HepG2 (cell line): ENCODE data around the gene KCNK18. TPM values are rescaled to one million over a fixed set of nuclear protein-coding genes. Genes with fewer than 3 reads are reported as not detected.

Source experiments
- ATAC-seq: fragments of 200-7000 bp; cut with Tn5 transposase; 3 replicates; pipeline ENCODE4 v1.9.1; 2020; ENCODE audit warnings: mild to moderate bottlenecking, moderate library complexity
- BruUV-seq: library from RNA; stranded (reverse); fragments of 400-500 nt; replicated peaks from 2 replicates; lab custom pipeline; 2021; lab: Mats Ljungman, UMichigan
- CTCF ChIA-PET: fragments of 300-600 bp; formaldehyde crosslinking; extraction: SDS; loops from one replicate; lab custom pipeline; 2021; ENCODE audit warnings: low total read pairs, inconsistent platforms, low intra/inter-chr PET ratio; lab: Yijun Ruan, JAX
- POLR2A ChIA-PET: fragments of 350-600 bp; sonication (Branson Sonifier 250); formaldehyde crosslinking; loops from one replicate; lab custom pipeline; 2020; ENCODE audit warnings: antibody characterized with exemption, inconsistent platforms; lab: Yijun Ruan, JAX
- DNase-seq: peaks from one replicate; pipeline ENCODE4 v3.0.0-alpha.2; 2015; ENCODE audit warnings: low spot score
- FAIRE-seq: peaks from 3 replicates; lab custom pipeline; 2011; peaks lifted over from hg19 to GRCh38; lab: Jason Lieb, UNC
- H2AFZ ChIP-seq: one replicate; pipeline ENCODE4 v1.6.1; 2011; ENCODE audit warnings: low read length, inconsistent platforms
- H3K27ac ChIP-seq: fragments of 300-600 bp; 3 replicates; pipeline ENCODE4 v1.8.0; 2011; ENCODE audit warnings: mixed run types, mild to moderate bottlenecking, mixed read lengths, low read length, inconsistent platforms; ENCODE audit not compliant: insufficient read depth; ENCODE audit errors: extremely low read length
- H3K27me3 ChIP-seq, 2 experiments: fragments of 200-600 bp in 1 of 2; 2 replicates in 1 of 2; 3 replicates in 1 of 2; pipeline versions ENCODE4 v1.6.0 to v1.8.0; 2011; ENCODE audit warnings: low read length in 2 of 2, mild to moderate bottlenecking in 2 of 2, moderate library complexity in 2 of 2, inconsistent platforms in 1 of 2; ENCODE audit not compliant: insufficient read depth in 2 of 2, control insufficient read depth in 1 of 2
- H3K36me3 ChIP-seq, 2 experiments: fragments of 200-600 bp in 1 of 2; replicated peaks in 1 of 2; 2 replicates in 1 of 2; 3 replicates in 1 of 2; pipeline versions ENCODE4 v1.5.1 to v1.8.0; 2011; ENCODE audit warnings: low read length in 2 of 2, inconsistent platforms in 1 of 2; ENCODE audit not compliant: insufficient read depth in 2 of 2, control insufficient read depth in 1 of 2
- H3K4me1 ChIP-seq: 2 replicates; pipeline ENCODE4 v1.5.1; 2012; ENCODE audit warnings: low read length, inconsistent platforms; ENCODE audit not compliant: insufficient read depth
- H3K4me2 ChIP-seq: 2 replicates; pipeline ENCODE4 v1.6.0; 2011; ENCODE audit warnings: low read depth, low read length, inconsistent platforms
- H3K4me3 ChIP-seq, 3 experiments: fragments of 200-600 bp in 1 of 3; sonication (generic), shearing (Covaris generic) in 1 of 3; replicated peaks in 1 of 3; 2 replicates each; pipeline ENCODE4 v1.5.1; 2011 to 2016; ENCODE audit warnings: low read length in 3 of 3, inconsistent platforms in 2 of 3, low read depth in 2 of 3, mild to moderate bottlenecking in 2 of 3, control low read depth in 1 of 3, mixed read lengths in 1 of 3; ENCODE audit not compliant: insufficient read depth in 1 of 3
- H3K79me2 ChIP-seq: one replicate; pipeline ENCODE4 v1.6.1; 2011; ENCODE audit warnings: low read length, inconsistent platforms; ENCODE audit not compliant: insufficient read depth
- H3K9ac ChIP-seq: 2 replicates; pipeline ENCODE4 v1.6.0; 2011; ENCODE audit warnings: mild to moderate bottlenecking, low read depth, low read length, inconsistent platforms; ENCODE audit not compliant: insufficient read depth
- H3K9me3 ChIP-seq: 2 replicates; pipeline ENCODE4 v1.5.1; 2012; ENCODE audit warnings: mild to moderate bottlenecking, low read length
- H4K20me1 ChIP-seq: 2 replicates; pipeline ENCODE4 v1.6.0; 2011; ENCODE audit warnings: inconsistent platforms, mild to moderate bottlenecking, low read length, moderate library complexity; ENCODE audit not compliant: insufficient read depth
- CBFB ChIP-seq: sonication (generic); formaldehyde crosslinking; IDR thresholded peaks from 2 replicates; pipeline ENCODE4 v1.4.0; 2020; ENCODE audit warnings: missing genetic modification reagents
- GZF1 ChIP-seq: sonication (generic); formaldehyde crosslinking; IDR thresholded peaks from 2 replicates; pipeline ENCODE4 v1.5.1; 2020; ENCODE audit warnings: mild to moderate bottlenecking, missing genetic modification reagents
- KAT2B ChIP-seq: fragments of 150-350 bp; IDR thresholded peaks from 2 replicates; pipeline ENCODE4 v1.6.1; 2014; ENCODE audit warnings: low read depth, low read length, borderline replicate concordance
- MAFG ChIP-seq: sonication (generic); formaldehyde crosslinking; IDR thresholded peaks from 2 replicates; pipeline ENCODE4 v1.5.1; 2020; ENCODE audit warnings: mild to moderate bottlenecking, missing genetic modification reagents
- MIER2 ChIP-seq: IDR thresholded peaks from 2 replicates; pipeline ENCODE4 v1.6.1; 2016; ENCODE audit warnings: missing biosample characterization, missing genetic modification reagents
- POLR2AphosphoS2 ChIP-seq: IDR thresholded peaks from 2 replicates; pipeline ENCODE4 v1.6.1; 2011; ENCODE audit warnings: low read depth, low read length, improper control_type of control experiment
- PTBP1 ChIP-seq: fragments of 200-400 bp; formaldehyde crosslinking; IDR thresholded peaks from 2 replicates; pipeline ENCODE4 v1.6.1; 2018; ENCODE audit warnings: low read length, low read depth; ENCODE audit not compliant: poor library complexity, severe bottlenecking
- SMC3 ChIP-seq: IDR thresholded peaks from 2 replicates; pipeline ENCODE4 v1.6.1; 2011; ENCODE audit warnings: low read length, improper control_type of control experiment
- ZNF362 ChIP-seq: sonication (generic); formaldehyde crosslinking; IDR thresholded peaks from 2 replicates; pipeline ENCODE4 v1.4.0; 2020; ENCODE audit warnings: missing genetic modification reagents, mild to moderate bottlenecking, borderline replicate concordance
- ZNF883 ChIP-seq: sonication (generic); formaldehyde crosslinking; IDR thresholded peaks from 2 replicates; pipeline ENCODE4 v1.5.1; 2020; ENCODE audit warnings: mild to moderate bottlenecking, missing genetic modification reagents; ENCODE audit errors: not compliant biosample characterization
- ZSCAN30 ChIP-seq: sonication (generic); formaldehyde crosslinking; IDR thresholded peaks from 2 replicates; pipeline ENCODE4 v1.5.0; 2020; ENCODE audit warnings: mild to moderate bottlenecking, missing genetic modification reagents
- WGBS: methylation state at CpG from one replicate; pipeline ENCODE4 v1.1.6; 2017; ENCODE audit warnings: low lambda C conversion rate; 5-methylcytosine and 5-hydroxymethylcytosine counted together
- in situ Hi-C: cut with HindIII; loops from 2 replicates; pipeline ENCODE4 v1.10.0; 2017; ENCODE audit warnings: low pct_unique_long_range_greater_than_20kb; ENCODE audit not compliant: extremely low pct_ligation_motif_present
- intact Hi-C: fragments of 100-400 bp; cut with micrococcal nuclease; formaldehyde crosslinking; loops from one replicate; pipeline ENCODE4 v1.10.0; 2022; ENCODE audit not compliant: unreplicated experiment
- polyA plus RNA-seq, 8 experiments: library from polyadenylated mRNA; depleted of rRNA in 3 of 8; stranded (reverse) in 7 of 8; unstranded in 1 of 8; fragments of >200 nt; fragmentation: Illumina TruSeq in 4 of 8; extraction: Trizol in 4 of 8; gene quantifications; 2 replicates each; pipeline versions ENCODE4 v1.2.1 to v1.2.3, GENCODE V29; 2011 to 2016; ENCODE audit warnings: low read depth in 4 of 8, missing spikeins in 1 of 8, mixed read lengths in 1 of 8; ENCODE audit not compliant: insufficient read depth in 1 of 8
- total RNA-seq, 5 experiments: library from RNA; depleted of rRNA; stranded (reverse); fragments of >200 nt; fragmentation: Illumina TruSeq; extraction: Trizol; gene quantifications; 2 replicates each; pipeline ENCODE4 v1.2.3, GENCODE V29; 2016; ENCODE audit warnings: low read depth in 1 of 5
- TF ChIP-seq, protein P1 (sequence below): sonication (generic); IDR thresholded peaks from 2 replicates; pipeline ENCODE4 v1.6.1; 2016; ENCODE audit warnings: low read depth, borderline replicate concordance

KCNK18 gene
- total and polyA plus RNA-seq, 2 of the 13 experiments (the other 11 are each of a cell fraction or from before 2014, with no cell fraction given), result not detected

- BruUV-seq, result no TSS peak
- FAIRE-seq, result no peak
These were observed 29.9 kb upstream of the KCNK18 start for GRCh38 chr10:117167346-117167788.

More at GRCh38 chr10:117167346-117167788, 29.9 kb upstream of the KCNK18 start:
- H3K9me3 ChIP-seq, result no peaks in the 10 kb centered on the region
- H3K36me3 ChIP-seq, result no peaks in the 10 kb centered on the region
- peaks cover 17% of the 10 kb centered on the region for H3K4me1 ChIP-seq
- no peak overlapping the region for H3K9ac ChIP-seq
- CTCF ChIA-PET, result interaction anchor here (1.2 to 5.0 kb wide), 2 partner anchors 9 to 371 kb away, joined by 4 to 60 read pairs; no protein-coding TSS in a partner anchor
- ATAC-seq (no peak), DNase-seq (no peak)
- no peak overlapping the region for H2AFZ ChIP-seq
- no peak for TF ChIP-seq GZF1
- TF ChIP-seq KAT2B, result no peak
- TF ChIP-seq ZNF883 (CRISPR knock-in tag), result no peak
- TF ChIP-seq ZNF362 (CRISPR knock-in tag), result no peak
- TF ChIP-seq CBFB, result no peak
- TF ChIP-seq, protein P1, sequence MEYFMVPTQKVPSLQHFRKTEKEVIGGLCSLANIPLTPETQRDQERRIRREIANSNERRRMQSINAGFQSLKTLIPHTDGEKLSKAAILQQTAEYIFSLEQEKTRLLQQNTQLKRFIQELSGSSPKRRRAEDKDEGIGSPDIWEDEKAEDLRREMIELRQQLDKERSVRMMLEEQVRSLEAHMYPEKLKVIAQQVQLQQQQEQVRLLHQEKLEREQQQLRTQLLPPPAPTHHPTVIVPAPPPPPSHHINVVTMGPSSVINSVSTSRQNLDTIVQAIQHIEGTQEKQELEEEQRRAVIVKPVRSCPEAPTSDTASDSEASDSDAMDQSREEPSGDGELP, result no peak
- TF ChIP-seq PTBP1, result no peak
- TF ChIP-seq SMC3, result no peak
- TF ChIP-seq MAFG, result no peak
- TF ChIP-seq POLR2AphosphoS2, result no peak
- no peak for TF ChIP-seq ZSCAN30 (CRISPR knock-in tag)
- no peak for TF ChIP-seq MIER2 (CRISPR knock-in tag)
- TF ChIP-seq, all 625 proteins: peak for 0
- Histone ChIP-seq H3K79me2 (no peaks in the 10 kb centered on the region), H3K27me3 (peaks cover 6 to 88% of the 10 kb centered on the region in 2 experiments), H3K4me3 (no peak overlapping the region), H3K27ac (no peak overlapping the region), H4K20me1 (no peaks in the 10 kb centered on the region), H3K4me2 (no peak overlapping the region; the same call in 1 of the 2 replicates)
- WGBS, result 85% methylated on average over 15 of the region's 21 CpGs
- in situ Hi-C loops (loop anchor here (5.0 to 10.0 kb wide), 2 partner anchors 163 to 370 kb away; partner anchors contain the start of gene SHTN1), intact Hi-C loops (loop anchor here (5.0 kb wide), 1 partner anchor 165 kb away; no protein-coding TSS in a partner anchor)
- POLR2A ChIA-PET, result no interaction called here
